CD4-positive, alpha-beta T cell treated with Interleukin-6 for 4 hours (primary cell): ENCODE data around the gene BRAT1.

ENCODE experiments used
- DNase-seq: peaks from one replicate; pipeline ENCODE4 v3.0.0-alpha.2; 2020; ENCODE audit warnings: mixed read lengths

The BRAT1 gene

GRCh38 chr7:2494191-2495130 is 60.9 kb downstream of the BRAT1 start:
- DNase-seq: no peak

GRCh38 chr7:2493205-2494164 is 61.8 kb downstream of the BRAT1 start:
- no peak for DNase-seq

DNA sequence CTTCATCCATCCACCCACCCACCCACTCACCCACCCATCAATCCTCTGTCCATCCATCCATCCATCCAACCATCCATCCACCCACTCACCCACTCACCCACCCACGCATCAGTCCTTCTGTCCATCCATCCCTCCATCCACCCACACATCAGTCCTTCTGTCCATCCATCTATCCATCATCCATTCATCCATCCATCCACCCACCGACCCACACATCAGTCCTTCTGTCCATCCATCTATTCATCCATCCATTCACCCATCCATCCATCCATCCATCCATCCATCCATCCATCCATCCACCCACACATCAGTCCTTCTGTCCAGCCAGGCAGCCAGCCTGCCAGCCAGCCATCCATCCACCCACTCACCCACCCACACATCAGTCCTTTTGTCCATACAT is 63.3 kb downstream of the BRAT1 start:
- no peak for DNase-seq

GRCh38 chr7:2490181-2490651 is 65.1 kb downstream of the BRAT1 start:
- DNase-seq: no peak

DNA sequence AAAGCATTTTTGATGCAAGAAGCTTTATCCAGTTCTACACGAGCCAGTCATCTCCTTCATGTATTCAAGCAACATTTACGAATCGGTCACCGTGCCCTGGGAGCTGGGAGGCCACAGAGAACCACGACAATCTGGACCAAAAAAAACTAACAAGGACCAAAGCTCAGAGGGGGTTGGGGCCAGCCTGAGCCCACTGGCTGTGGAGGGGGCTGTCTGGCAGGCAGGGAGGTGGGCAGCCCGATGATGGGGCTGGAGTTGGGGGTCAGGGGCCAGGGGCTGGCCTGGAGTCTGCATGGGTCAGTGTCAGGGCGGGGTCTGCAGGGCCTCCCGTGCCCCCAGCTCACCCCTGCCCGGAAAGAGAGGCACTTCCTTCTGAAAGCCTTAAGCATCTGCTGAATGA is 66.6 kb downstream of the BRAT1 start:
- no peak for DNase-seq

GRCh38 chr7:2488272-2488645 is 67.1 kb downstream of the BRAT1 start:
- no peak for DNase-seq
